Skin epidermis (tissue), 12 donors: ENCODE data around the gene SLC27A1.

Experiments
- H3K27ac ChIP-seq, 21 experiments: fragments of 200-600 bp; sonication (generic) in 11 of 21; one replicate each; pipeline ENCODE4 v1.5.0; 2020; ENCODE audit warnings: mild to moderate bottlenecking in 3 of 21, inconsistent platforms in 2 of 21, moderate library complexity in 2 of 21
- H3K4me3 ChIP-seq, 7 experiments: fragments of 200-600 bp; sonication (generic) in 2 of 7; one replicate each; pipeline ENCODE4 v1.5.0; 2020; ENCODE audit warnings: inconsistent platforms in 2 of 7, mild to moderate bottlenecking in 2 of 7, moderate library complexity in 1 of 7

The SLC27A1 gene

DNA sequence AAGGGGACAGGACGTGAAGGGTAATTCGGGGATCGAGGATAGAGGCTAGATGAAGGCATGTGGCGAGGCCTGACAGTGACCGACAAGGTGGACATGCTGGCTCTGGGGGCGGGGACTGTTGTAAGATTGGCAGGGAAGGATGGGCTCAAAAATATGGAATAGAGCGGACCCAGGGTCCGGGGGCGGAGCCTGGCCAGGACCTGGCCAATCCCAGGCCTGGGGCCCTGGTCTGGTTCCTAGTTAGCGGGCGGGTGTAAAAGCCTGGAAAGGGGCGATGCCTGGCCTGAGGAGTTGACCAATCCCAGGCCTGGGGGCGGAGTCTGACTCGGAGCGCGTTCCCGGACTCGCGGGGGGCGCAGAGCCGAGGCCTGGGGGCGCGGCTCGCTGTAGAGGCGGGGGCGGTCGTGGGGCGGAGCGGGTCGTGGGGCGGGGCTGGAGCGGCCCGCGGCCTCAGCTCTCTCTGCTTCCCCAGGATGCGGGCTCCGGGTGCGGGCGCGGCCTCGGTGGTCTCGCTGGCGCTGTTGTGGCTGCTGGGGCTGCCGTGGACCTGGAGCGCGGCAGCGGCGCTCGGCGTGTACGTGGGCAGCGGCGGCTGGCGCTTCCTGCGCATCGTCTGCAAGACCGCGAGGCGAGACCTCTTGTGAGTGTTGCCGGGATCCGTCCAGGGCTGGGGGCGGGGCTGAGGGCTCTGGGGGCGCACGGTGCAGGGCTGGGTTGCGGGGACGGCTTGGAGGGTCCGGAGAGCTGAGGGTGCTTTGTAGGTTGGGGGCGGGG, at the start of gene SLC27A1:
SLC27A1 (plus strand) TSS at position 457 of the 774 bp plus-strand sequence; CDS start at position 474, 17 bp downstream.
- H3K4me3 ChIP-seq, result peak within 1 kb of the TSS; percentile 64 to 90 (median 78)
- peak within 1 kb of the TSS; percentile 56 to 90 (median 83) for H3K27ac ChIP-seq

- no peak overlapping the region for H3K27ac ChIP-seq
- no peak overlapping the region for H3K4me3 ChIP-seq
These were observed 48.4 kb upstream of the SLC27A1 start for GRCh38 chr19:17421942-17422341.

DNA sequence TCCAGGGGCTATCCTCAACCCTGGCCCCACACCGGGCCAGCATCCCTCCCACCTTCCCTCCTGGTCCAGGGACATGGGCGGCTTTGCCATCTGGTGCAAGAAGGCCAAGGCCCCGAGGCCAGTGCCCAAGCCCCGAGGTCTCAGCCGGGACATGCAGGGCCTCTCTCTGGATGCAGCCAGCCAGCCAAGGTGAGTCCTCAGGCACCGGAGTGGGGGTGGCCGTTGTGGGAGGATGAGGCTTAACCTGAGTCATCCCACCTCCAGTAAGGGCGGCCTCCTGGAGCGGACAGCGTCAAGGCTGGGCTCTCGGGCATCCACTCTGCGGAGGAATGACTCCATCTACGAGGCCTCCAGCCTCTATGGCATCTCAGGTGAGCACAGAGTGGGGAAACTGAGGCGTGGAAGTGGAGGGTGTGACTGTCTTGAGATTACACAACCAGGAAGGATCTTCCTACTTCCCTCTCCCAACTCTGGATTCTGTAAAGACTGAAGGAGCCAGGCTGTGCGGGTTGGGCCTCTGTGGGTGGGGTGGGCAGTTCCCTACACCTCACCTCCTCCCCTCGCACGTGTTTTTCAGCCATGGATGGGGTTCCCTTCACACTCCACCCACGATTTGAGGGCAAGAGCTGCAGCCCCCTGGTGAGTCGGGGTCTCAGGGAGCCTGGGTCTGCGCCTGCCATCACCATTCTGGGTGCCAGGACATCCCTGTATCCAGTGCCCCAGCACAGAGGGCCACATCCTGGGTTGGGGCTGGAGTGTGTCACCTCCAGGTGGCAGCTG, 46.7 kb upstream of the SLC27A1 start:
- no peak overlapping the region for H3K27ac ChIP-seq
- H3K4me3 ChIP-seq, result no peak overlapping the region

DNA sequence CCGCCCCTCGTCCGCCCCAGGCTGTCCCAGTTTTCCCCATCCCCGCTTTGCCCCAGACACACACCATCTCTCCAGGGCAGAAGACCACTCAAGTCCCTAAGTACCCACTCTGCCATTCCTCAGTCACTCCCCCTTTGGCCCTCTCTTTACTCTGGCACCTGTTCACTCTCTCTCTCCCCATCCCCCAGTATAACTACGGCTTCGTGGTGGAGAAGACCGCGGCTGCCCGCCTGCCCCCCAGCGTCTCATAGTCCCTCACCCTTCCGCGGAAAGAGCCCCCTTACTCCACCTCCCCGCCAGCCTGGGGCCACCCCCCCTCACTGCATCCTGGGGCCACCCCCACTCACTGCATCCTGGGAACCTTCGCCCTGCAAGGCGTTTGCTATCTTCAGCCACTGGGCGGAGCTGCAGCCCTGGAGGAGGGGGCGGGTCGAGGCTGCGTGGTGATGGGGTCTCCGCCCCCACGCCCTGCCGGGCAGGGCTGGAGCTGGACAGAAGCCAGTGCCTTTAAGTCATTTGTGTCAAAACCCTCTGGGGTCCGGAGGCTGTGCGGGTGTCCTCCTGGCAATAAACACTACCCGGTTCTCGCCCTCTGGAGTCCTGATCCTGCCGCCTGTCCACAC, 45.5 kb upstream of the SLC27A1 start:
- H3K4me3 ChIP-seq, result no peak overlapping the region
- H3K27ac ChIP-seq, result no peak overlapping the region

GRCh38 chr19:17429641-17430113, 40.6 kb upstream of the SLC27A1 start:
- Histone ChIP-seq H3K4me3 (no peak overlapping the region), H3K27ac (no peak overlapping the region)

GRCh38 chr19:17431417-17431816, 38.9 kb upstream of the SLC27A1 start:
- no peak overlapping the region for H3K27ac ChIP-seq
- H3K4me3 ChIP-seq, result no peak overlapping the region

DNA sequence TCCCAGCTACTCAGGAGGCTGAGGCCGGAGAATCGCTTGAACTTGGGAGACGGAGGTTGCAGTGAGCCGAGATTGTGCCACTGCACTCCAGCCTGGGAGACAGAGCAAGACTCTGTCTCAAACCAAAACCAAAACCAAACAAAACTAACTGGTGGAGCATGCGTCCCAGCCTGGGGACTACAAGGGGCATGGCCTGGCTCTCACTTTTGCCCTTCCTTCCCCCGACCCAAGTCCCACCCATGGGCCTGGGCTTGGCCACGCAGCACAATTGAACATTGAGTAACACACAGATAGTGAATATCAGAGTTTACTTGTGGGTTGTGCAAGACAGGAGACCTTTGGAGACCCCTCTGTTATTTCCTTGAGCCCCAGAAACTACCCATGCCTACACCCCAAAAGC, 35.1 kb upstream of the SLC27A1 start:
- Histone ChIP-seq H3K4me3 (no peak overlapping the region), H3K27ac (no peak overlapping the region)

DNA sequence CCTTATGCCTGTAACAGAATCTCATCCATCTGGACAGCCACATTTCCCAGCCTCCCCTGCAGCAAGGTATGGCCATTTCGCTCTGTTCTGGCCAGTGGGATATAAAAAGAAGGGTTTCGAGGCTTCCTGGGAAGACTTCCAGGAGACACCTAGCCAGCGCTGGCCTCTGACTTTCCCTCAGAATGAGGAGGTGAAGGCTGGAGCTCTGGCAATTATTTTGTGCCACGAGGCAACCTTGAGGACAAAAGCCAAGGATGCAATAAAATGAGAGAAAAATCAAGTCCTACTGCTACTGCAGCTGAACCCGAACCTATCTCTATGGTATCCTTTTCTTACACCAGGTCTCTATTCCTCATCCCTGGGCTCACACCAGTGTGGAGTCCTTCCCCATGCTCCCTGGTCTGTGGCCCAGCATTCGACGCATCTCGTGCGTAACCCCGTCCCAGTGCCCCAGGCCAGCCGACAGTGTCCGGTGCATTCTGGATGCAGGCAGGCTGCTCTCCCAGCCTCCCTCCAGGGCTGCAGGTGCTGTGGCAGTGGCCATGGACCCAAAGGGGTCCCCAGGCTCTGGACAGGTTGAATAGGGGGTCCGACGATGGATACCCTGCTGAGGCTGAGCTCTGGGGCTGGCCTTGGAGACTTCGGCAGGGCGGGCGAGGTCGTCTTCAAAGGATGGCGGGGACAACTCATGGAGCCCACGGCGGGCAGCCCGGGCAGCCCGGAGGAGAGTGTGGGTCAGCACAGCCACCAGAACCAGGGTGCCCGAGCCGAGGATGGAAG, 34.0 kb upstream of the SLC27A1 start:
- Histone ChIP-seq H3K4me3 (no peak overlapping the region), H3K27ac (no peak overlapping the region)

DNA sequence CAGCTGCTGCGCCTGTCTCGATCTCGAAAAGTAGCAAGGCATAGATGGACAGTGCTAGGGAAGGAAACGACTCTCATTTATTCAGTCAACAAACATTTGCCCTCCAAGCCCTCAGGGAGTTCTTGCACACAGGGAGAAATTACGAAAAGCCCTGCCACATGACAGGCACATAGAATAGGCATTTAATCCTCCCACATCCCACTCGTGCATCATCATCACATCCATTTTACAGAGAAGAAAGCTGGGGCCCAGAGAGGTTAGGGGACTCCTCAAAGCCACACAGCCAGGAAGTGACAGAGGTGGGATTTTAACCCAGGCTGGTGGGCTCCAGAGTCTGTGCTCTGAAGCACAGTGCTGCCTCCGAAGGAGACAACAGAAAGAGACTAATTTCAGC, 33.5 kb upstream of the SLC27A1 start:
- Histone ChIP-seq H3K27ac (no peak overlapping the region), H3K4me3 (no peak overlapping the region)

GRCh38 chr19:17441241-17442021, 28.9 kb upstream of the SLC27A1 start:
- Histone ChIP-seq H3K4me3 (no peak overlapping the region), H3K27ac (no peak overlapping the region)

GRCh38 chr19:17445526-17446165, 24.7 kb upstream of the SLC27A1 start:
- no peak overlapping the region for H3K4me3 ChIP-seq
- H3K27ac ChIP-seq, result no peak overlapping the region

DNA sequence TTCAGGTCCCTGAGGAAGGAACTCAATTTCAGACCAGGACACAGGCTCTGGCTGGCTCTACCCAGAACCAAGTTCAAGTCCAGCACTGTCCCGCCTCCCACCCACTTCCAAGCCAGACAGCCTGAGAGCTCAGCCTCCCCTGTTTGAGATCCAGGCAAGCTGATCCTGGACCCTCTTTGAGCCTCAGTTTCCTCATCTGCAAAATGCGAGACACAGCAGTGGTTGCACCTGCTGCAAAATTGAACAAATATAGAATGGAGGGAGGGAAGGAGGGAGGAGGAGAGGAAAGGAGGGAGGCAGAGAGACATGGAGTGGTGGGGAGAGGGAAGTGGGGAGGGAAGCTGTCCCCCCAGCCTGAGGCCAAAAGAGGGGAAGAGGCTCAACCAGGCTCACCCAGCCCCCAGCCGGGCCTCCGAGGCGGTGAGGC, 22.6 kb upstream of the SLC27A1 start:
- no peak overlapping the region for H3K27ac ChIP-seq
- peak overlapping the region in 2 of 7 experiments; percentile 11 to 31 for H3K4me3 ChIP-seq

DNA sequence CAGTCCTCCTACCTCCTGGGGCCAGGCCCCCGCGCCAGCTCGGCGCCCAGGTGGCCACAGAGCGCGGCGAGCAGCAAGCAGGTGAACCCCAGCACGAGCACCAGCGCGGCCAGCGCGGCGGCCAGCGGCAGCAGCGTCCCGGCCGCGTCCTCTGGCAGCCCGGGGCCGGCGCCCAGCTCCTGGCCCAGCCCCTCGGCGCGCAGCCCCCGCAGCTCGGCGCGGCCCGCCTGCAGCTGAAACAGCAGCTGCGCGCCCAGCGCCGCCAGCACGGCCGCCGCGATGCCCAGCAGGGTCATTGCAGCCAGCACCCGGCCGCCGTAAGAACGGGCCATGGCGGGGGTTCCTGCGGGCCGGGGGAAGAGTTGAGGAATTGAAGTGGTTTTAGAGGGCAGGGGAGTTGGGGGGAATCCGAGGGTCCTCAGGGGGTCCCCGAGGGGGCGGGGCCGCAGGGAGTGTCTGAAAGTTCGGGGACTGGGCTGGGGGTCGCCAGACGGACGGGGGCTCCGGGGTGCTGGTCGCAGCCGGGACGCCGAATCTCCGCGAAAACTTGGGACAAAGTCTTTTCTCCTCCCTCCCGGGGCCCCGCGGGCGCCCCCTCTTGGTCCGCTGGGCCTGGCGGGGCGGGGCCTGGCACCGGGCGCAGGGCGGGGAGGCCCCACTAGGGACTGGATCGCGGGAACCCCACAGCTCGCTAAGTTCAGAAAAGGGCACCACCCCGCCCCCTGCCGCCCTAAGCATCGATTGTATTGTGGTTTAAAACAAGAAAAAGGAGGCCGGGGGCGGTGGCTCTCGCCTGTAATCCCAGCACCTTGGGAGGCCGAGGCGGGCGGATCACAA, 22.0 kb upstream of the SLC27A1 start, which contains the start of gene TMEM221:
TMEM221 (minus strand) TSS at position 538 of the 837 bp plus-strand sequence; CDS start at position 332, 206 bp downstream.
- Histone ChIP-seq H3K27ac (peak within 1 kb of the TSS in 3 of 21 experiments; percentile 6 to 54 (median 8)), H3K4me3 (peak within 1 kb of the TSS; percentile 11 to 31 (median 13))

DNA sequence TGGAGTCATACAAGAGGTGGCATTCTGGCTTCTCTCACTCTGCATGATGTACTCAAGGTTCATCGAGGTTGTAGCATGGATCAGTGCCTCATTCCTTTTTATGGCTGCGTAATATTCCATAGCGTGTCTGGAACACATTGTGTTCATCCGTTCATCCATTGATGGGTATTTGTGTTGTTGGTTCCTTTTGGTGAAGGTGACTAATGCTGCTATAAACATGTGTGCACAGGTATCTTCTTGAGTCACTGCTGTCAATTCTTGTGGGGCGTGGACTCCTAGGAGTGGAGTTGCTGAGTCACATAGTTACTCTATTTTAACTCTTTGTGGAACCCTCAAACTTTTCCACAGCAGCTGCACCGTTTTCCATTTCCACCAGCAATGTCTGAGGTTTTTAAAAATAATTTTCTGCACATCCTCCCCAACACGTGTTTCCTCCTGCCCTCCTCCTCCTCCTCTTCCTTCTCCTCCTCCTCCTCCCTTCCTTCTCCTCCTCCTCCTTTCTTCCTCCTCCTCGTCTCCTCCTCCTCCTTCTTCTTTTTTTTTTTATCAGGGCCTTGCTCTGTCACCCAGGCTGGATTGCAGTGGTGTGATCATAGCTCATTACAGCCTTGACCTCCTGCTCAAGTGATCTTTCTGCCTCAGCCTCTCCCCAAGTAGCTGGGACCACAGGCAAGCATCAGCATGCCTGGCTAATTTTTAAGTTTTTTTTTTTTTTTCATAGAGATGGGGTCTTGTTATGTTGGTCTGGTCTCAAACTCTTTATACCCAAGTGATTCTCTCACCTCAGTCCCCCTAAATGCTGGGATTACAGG, 19.9 kb upstream of the SLC27A1 start:
- no peak overlapping the region for H3K4me3 ChIP-seq
- H3K27ac ChIP-seq, result peak overlapping the region in 8 of 21 experiments; percentile 18 to 54 (median 41)

- Histone ChIP-seq H3K27ac (no peak overlapping the region), H3K4me3 (no peak overlapping the region)
These were observed 18.5 kb upstream of the SLC27A1 start for GRCh38 chr19:17451820-17452219.

DNA sequence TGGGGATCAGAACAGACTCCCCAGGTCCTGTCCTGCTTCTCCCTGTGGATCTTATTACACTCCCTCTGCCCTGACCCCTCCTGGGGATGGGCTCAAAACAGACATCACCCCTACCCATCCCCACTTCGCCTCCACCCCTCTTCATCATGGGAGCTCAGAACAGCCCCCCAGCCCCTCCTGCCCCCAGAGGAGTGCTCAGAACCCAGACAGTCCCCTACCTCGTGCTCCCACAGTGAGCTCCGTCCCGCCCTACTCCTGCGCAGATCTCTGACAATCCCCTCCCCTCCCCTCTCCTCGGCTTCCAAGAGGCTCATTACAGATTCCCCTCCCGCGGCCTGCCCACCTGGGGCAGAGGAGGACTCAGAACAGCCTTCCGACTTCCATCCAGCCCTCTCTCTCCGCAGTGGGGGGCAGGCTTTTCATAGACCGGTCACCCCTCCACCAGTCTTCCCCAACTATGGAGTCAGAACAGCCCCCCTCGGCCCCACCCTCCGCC, 15.7 kb upstream of the SLC27A1 start:
- no peak overlapping the region for H3K27ac ChIP-seq
- H3K4me3 ChIP-seq, result no peak overlapping the region
